ENCODE measurements around the gene TNFRSF6B.

DNA sequence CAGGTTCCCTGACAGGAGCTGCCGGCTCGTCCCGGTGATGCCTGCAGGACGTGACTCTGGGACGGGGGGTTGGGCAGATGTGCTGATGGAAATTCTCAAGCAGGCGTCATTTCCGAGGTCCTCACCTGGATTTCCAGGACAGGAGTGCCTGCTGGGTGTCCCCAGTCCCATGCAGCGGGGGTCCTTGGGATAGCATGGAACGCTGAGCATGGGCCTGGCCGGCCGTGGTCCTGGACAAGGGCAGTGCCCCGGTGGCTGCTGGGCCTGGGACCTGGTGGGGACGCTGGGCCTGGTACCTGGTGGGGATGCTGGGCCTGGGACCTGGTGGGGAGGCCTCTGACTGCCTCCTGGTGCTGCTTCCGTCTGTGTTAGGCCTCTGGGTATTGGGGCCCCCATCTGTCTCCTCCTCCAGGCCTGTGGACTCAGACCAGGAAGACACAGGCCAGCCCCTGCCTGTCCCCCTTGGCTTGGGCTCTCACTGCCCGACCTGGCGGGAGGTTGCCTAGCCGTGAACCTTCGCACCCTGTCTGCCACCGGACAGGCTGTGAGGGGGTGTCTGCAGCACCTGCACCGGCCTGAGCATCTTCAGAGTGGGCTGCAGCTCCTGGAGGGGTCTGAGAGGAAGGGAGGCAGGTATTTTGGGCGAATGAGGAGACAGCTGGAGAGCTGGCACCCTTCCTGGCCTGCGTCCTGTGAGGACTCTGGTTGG is 32.2 kb upstream of the TNFRSF6B start:
- TF ChIP-seq, protein P1, sequence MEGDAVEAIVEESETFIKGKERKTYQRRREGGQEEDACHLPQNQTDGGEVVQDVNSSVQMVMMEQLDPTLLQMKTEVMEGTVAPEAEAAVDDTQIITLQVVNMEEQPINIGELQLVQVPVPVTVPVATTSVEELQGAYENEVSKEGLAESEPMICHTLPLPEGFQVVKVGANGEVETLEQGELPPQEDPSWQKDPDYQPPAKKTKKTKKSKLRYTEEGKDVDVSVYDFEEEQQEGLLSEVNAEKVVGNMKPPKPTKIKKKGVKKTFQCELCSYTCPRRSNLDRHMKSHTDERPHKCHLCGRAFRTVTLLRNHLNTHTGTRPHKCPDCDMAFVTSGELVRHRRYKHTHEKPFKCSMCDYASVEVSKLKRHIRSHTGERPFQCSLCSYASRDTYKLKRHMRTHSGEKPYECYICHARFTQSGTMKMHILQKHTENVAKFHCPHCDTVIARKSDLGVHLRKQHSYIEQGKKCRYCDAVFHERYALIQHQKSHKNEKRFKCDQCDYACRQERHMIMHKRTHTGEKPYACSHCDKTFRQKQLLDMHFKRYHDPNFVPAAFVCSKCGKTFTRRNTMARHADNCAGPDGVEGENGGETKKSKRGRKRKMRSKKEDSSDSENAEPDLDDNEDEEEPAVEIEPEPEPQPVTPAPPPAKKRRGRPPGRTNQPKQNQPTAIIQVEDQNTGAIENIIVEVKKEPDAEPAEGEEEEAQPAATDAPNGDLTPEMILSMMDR (IDR thresholded peaks at IDR 0.05) = no peak
- TF ChIP-seq POLR2A (IDR thresholded peaks at IDR 0.05) = no peak
